Activated T-helper 1 cell treated with anti-CD3 and anti-CD28 coated beads, Interleukin-2, amount 50 U/mL, for 16 hours (primary cell): ENCODE results near the gene RGPD8.
"Not testable (repeated sequence)": the region's sequence is repeated elsewhere in the genome, so short reads cannot be mapped to it uniquely, and the experiment has no call there.

ENCODE experiments used
- DNase-seq, 2 donors: peaks; one replicate each; pipeline ENCODE4 v3.0.0-alpha.2; 2020; ENCODE audit warnings: low read depth in 1 of 2, low spot score in 1 of 2

The RGPD8 gene

DNA sequence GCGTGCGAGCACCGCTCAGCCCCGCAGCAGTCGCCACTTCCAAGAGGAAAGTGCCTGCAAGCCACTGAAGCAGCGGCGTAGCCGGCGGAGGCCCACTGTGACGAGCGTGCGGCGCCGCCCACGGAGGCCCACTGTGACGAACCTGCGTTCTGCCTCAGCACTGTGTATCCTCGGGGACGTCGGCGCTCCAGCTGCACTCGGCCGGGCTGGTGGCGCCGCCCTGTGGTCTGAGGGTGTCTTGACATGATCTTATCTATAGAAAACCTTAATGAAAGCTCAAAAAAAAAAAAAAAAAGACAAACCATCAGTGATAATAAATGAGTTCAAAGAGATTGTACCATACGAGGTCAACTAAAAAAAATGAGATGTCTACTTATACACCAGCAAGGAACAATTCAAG is at the start of gene RGPD8:
TSS of gene RGPD8 (minus strand) at position 166 of the 400 bp plus-strand sequence. CDS start 192 bp downstream, outside the sequence.
- peak; percentile 69 to 90 for DNase-seq

DNA sequence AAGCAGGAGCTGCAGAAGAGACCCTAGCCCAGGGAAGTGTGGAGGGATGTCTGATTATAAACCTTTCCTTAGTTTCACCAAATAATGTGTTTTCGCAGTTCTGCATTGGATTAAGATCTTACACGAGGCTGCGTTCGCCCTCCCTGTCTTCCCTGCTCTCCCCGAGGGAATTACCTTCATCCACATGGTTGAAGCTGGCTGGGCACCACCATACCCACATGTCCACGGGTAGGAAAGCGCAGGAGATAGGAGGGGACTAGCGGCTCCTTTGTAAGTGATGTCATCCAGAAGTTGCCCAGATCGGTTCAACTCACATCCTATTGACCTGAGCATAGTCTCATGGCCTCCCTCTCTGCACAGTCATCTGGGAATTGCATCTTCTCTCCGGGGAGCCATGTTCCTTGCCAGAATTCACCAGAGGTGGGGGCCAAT is 49.6 kb upstream of the RGPD8 start:
- DNase-seq = no peak

DNA sequence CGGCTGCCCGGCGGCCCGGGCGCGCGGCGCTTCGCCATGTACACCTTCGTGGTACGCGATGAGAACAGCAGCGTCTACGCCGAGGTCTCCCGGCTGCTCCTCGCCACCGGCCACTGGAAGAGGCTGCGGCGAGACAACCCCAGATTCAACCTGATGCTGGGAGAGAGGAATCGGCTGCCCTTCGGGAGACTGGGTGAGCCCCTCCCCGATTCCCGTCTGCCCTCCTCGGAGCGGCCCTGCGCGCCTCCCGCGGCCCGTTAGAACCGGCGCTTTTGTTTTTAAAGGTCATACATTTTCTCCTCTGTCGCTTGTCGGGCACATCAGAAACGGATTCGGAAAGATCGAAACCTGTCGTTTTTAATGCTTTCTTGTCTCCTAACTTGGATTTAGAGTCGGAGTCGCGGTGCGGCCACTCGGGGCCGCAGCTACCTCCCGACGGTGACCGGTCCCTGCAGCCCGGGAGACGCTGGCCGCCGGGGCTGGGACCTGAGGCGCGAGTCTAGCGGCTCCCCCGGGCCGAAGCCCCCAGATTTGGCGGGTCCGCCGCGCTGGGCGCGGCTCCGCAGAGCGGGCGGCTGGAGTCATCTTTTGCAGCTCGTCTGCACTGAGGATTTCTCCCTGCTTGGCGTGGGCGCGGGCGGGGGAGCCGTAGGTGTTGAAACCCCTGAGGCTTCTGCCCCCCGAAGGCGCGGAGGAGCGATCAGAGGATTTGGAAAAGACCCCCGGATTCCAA is 49.0 kb upstream of the RGPD8 start:
- DNase-seq = peak; percentile 6 to 7

DNA sequence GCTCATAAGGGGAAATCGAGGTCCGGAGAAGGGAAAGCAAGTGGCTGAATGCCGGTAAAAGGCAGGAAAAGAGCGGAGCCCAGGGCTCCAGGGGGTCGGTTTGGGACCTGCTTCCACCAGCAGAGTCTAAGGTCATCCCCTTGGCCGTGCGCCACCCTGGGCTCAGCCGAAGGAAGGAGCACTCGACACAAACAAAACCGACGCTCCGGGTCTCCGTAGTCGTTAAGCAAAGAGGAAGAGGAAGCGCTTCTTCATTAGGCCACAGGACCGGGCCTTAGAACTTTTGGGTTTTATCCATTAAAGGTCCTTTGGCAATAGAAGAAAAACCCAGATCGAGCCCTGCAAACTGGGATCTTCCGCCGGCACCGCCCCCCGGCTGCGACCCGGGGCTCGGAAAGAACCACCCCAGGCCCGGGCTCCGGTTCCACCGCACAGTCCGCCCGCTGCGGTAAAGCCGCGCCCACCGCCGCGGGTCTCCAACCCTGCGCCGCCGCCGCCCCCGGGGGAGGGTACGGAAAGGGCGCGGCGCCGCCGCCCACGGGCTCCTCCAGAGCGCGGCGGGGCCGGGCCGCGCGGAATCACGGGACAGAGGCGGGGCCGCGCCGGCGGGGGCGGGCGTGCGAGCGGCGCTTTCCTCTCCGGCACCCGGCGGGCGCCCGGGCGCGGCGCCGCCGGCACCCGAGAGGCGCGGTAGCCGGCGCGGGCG is 48.2 kb upstream of the RGPD8 start, which contains the start of gene TTL:
TSS of gene TTL (plus strand) at position 629 of the 706 bp plus-strand sequence. CDS start 189 bp downstream, outside the sequence.
- peak; percentile 36 to 72 for DNase-seq

DNA sequence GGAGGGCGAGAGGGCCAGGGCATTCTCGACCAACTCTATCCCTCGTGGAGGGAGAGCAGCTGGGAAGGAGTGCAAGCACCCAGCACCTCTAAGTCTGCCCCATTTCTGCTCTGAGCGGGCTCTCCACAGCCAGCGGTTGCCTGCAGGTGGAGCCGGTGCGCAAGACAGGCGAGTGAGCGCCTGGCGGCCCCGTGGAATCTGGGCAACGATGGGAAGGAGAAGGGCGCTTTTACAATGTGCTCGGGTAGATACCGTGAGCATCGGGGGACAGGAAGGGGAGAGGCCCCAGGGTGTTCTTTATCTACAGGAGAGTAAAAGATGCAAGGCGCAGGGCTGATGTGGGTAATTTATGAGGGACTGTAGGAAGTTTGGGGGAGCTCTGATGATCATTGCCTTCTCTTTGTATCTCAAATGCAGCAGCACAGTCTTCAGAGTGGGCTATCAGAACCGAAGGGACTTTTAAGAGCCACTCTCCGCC is 47.6 kb upstream of the RGPD8 start:
- DNase-seq = peak; percentile 65 to 72

DNA sequence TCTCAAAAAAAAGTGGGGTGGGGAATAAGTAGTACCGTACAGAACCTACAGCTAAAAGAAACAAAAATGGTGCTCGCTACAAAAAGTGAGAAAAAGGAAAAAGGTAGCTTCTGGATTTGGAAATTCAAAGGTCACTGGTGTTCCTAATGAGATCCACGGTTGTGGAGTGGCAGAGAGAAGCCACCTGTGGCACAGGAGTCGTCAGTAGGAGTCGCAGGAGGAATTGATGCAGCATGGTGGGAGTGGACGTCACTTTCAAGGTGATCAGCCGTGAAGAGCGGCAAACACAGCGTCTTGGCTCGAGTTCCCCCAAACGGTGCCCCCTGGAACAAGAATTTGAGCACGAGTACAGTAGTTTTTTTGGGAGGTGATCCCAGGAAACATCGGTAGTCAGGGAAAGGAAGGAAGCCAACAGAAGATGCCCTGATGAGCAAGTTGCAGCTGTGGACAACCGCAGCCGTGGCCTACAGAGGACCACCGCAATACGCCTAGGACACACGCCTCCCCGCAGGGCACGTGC is 47.1 kb upstream of the RGPD8 start:
- DNase-seq = no peak

DNA sequence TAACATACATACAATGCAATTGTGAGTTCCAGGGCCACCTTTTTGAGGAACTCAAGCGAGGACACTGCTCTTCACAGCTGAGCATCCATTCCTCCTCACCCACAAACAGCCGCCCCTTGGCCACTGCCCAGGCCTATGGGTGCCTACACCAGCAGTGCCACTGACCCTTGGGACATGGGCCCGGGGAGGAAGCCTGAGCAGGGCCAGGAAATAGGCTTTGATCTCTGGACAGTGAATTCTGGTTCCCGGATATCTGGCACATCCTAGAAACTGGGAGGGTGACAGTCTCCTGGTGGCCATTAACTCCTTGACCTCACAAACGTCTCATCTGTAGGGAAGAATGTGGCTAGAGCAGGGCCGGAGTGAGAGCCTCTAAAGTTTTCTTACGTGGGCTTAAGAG is 43.0 kb upstream of the RGPD8 start:
- DNase-seq = no peak

DNA sequence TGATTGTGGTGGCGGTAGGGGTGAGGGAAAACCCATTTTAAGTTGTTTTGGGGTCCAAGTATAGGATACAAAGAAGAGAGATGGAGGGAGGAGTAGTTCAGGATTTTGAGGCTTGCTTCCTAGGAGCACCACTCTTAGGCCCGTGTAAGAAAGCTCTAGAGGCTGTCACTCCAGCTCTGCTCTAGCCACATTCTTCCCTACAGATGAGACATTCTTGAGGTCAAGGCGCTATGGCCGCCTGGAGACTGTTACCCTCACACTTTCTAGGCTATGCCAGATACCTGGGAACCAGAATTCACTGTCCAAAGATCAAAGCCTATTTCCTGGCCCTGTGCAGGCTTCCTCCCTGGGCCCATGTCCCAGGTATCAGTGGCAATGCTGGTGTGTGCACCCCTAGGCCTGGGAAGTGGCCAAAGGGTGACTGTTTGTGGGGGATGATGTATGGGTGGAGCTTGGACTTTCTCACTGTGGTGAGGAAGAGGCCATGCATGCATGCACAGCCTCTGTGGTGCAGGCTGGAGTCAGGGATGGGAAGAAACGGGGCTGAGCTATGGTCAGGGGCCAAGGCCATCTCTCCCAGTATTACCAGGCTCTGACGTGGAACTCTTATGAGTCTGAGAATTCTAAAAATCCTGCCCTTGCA is 41.5 kb upstream of the RGPD8 start:
- DNase-seq = no peak

DNA sequence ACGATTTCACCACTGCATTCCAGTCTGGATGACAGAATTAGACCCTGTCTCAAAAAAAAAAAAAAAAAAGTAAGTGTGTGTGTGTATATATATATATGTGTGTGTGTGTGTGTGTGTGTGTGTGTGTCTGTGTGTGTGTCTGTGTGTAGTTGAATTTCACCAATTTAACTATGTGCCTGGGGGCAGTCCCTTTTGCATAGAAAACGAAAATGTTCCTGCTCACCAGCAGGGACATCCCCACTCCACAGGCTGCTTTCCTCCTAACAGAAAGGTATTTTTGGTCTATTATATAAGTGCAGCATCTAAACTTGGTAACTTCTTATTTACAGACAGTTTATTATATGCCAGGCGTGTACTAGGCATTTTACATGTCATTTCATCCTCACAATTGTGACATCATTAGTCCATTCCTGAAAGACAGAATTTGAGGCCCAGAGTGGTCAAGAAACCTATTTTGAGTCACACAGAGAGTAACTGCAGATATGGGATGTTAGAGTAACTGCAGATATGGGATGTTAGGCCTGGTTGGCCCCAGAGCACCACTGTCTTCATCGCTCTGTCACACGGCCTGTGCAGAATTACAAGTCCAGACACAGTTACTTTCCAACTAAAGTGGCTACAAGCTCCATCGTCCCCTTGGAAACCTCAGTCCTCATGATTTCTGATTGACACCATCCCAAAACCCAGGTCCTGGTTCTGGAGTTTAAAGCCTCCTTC is 39.3 kb upstream of the RGPD8 start:
- DNase-seq = no peak

DNA sequence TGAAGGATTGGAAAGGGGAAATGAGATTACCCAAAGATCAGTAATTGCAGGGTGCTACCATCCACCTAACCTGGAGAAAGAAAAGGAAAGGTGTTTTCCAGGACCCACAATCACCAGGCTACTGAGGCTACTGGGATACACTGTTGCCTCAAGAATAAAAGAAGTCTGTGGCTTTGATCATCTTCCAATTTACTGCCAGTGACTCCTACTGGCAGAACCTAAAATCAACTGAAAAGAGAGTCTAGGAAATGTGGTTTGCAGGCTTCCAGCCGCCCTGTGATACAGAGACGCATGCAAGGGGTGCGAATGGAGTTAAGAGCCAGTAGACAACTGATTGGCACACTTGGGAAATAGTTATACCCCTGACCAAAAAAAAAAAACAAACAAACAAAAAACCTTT is 31.9 kb upstream of the RGPD8 start:
- no peak for DNase-seq

DNA sequence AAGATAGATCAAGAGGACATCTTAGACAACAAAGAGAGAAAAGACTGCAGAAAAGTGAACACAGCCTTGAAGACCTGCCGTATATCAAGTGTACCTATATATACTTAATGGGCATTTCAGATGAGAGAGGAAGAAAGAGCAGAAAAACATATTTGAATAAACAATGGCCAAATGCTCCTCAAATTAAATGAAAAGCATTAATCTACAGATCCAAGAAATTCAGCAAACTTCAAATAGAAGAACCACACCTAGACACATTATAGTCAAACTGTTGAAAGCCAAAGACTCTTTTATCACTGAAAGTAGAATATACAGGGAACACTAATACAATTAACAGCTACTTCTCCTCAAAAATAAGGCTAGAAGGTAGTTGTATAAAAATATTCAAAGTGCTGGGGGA is 29.8 kb upstream of the RGPD8 start:
- no peak for DNase-seq

DNA sequence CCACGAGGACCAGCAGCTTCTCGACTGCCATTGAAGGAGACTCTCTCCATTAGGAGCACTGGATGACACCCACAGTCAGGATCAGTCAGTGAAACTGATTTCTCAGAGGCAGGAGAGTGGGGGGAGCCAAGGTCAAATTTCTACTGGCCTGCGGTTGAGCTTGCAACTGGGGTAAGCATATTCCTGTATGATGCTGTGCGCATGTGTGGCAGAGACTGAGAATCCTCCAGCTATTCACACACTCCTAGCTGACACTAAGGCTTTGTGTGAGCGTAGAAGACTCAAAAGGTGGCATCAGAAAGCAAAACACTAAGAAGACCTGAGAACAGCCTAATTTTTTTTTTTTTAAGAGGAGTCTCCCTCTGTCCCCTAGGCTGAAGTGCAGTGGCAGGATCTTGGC is 28.7 kb upstream of the RGPD8 start:
- DNase-seq = no peak

DNA sequence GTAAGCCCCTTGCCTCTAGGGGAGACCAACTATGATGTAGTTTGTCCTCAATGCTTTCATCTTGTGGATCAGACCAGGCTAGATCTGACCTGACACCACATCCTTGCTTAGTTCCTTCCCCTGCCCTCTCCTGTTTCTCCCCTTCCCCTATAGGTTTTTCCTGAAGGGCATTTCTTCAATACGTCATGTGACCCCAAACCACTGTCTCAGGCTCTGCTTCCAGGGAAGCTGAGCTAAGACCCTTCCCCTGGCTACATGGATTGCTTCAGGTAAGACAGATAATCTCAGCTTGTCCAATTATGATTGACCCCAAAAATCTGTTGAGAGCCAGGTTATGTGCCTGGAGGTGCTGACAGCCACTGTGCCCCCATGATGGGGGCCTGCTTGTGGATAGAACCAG is 25.9 kb upstream of the RGPD8 start:
- no peak for DNase-seq

DNA sequence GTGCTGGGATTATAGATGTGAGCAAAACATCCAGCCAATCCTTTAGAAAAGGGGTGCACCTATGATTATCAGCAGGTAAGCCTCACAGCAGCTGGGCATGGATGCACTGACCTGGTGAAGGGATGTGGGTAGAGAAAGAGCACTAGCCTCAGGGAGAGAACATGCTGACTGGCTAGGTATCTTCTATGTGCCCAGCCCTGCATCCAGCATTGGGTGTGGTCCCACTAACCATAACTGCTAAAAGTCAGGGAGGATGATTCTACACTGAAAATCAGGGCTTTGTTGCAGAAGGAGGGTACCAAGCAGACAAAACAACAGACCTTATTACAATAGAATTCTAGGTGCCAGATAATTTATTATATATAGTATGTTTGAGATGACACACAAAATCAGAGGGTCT is 21.1 kb upstream of the RGPD8 start:
- no peak for DNase-seq

DNA sequence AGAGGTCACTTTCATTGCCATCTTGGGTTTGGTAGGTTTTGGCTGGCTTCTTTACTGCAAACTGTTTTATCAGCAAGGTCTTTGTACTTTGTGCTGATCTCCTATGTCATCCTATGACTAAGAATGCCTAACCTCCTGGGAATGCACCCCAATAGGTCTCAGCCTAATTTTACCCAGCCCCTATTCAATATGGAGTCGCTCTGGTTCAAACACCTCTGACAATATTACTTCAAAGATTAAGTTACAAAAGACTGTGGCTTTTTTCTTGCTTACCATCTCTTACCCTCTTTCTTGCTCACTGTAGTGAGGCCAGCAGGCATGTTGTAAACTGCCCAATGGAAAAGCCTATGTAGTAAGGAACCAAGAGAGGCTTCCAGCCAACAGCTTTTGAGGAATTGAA is 17.9 kb upstream of the RGPD8 start:
- no peak for DNase-seq

DNA sequence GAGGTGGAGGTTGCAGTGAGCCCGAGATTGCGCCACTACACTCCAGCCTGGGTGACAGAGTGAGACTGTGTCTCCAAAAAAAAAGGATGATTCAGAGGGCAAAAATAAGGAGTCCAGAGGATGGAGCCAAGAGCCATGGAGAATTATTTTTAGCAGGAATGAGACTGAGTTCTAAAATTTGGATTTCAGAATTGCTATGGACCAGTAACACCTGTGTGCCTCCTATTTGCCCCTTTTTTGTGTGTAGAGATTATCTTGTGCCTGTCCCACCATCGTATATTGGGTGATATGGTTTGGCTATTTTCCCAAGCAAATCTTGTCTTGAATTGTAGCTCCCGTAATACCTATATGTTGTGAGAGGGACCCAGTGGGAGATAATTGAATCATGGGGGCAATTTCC is 16.4 kb upstream of the RGPD8 start:
- no peak for DNase-seq

DNA sequence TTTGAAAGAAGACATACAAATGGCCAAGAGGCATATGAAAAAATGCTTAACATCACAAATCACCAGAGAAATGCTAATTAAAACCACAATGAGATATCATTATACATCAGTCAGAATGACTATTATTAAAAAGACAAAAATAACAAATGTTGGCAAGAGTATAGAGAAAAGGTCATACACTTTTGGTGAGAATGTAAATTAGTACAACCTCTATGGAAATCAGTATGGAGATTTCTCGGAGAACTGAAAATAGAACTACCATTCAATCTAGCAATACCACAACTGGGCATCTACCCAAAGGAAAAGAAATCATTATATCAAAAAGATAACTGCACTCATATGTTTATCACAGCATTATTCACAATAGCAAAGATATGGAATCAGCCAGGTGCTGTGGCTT is 10.8 kb upstream of the RGPD8 start:
- DNase-seq = not testable (repeated sequence)

DNA sequence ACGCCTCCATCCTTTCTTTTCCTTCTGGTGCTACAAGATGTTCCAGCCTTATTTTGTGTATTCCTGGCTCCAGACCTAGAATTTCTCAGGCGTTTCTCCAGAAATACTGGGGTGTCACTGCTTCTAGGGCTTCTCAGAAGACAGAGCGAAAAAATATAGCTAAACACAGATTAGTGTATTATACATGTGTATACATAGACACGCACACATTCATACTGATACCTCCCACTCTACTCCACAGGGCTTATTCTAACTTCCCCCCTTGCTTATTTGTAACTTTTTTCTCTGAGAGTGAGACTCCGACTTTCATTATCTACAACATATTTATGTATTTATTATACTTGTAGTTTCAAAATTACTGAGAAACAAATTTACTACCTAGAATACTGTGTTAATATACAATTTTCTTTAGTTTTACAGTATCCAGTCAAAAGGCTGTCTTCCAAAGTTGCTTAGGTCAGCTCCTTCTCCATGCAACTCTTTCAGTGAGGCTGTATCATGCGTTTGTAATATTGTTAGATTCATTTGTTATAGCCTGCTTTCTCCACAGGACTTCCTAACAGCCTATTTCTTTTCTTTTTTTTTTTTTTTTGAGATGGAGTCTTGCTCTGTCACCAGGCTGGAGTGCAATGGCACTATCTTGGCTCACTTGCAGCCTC is 5.3 kb upstream of the RGPD8 start:
- not testable (repeated sequence) for DNase-seq

DNA sequence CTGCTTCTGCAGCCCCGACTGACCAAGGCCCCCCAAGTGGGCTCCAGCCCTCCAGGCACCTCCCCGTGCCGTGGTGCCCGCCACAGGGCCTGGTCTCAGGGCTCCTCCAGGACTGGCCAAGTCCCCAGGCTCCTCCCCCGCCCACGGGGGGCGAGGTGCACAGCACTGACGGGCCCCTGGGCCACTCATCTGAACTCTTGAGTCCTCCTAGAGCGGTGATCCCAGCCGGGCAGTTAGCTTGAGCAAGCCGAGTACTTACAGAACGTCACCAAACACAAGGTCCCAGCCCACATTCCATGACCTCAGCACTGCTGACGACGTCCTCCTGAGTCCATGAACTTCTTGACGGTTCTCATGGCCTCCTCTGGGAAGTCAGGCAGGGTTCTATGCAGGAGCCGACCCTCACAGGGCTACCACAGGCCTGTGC is 4.0 kb upstream of the RGPD8 start:
- DNase-seq = not testable (repeated sequence)

DNA sequence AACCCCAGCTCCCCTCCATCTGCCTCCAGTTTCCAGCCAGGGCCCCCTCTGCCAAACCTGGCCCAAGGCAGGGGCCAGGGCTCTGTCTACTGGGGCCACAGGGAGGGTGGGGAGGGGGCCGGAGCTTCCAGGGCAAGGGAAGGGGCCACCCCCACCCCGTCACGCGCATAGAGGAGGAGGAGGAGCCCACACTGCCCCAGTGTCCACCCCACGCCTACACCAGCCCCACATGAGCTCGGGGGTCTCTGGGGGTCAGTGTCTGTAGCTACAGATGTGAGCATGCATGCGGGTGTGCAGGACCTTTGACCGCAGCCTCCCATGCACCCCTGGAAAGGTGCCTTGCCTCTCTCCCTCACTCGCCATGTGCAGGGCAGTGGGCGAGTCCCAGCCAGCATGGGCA is 3.5 kb upstream of the RGPD8 start:
- DNase-seq = not testable (repeated sequence)
